ENCODE data around the gene SELENON.
A peak's percentile ranks its signal among the peaks of the same experiment; 100 is the strongest.

Gene SELENON

GRCh38 chr1:25799935-25800702, at the start of gene SELENON:
SELENON (plus strand) TSS chr1:25800193; CDS start chr1:25800231, 38 bp downstream.
- DNase-seq, result peak in 28 of 58 donors; percentile 14 to 61 (median 34)

GRCh38 chr1:25750923-25751605, 48.9 kb upstream of the SELENON start:
- no peak for DNase-seq

GRCh38 chr1:25754470-25755181, 45.4 kb upstream of the SELENON start:
- peak in 13 of 58 donors; percentile 14 to 55 (median 28) for DNase-seq

GRCh38 chr1:25755475-25756125, 44.4 kb upstream of the SELENON start:
- DNase-seq, result no peak

GRCh38 chr1:25756215-25756614, 43.8 kb upstream of the SELENON start:
- no peak for DNase-seq

- DNase-seq, result no peak
Measured at GRCh38 chr1:25757151-25757845, 42.7 kb upstream of the SELENON start.

- no peak for DNase-seq
Measured at GRCh38 chr1:25757846-25758185, 42.2 kb upstream of the SELENON start.

GRCh38 chr1:25758466-25759070, 41.4 kb upstream of the SELENON start:
- DNase-seq, result no peak

GRCh38 chr1:25760122-25760719, 39.8 kb upstream of the SELENON start:
- no peak for DNase-seq

- DNase-seq, result no peak
Measured at GRCh38 chr1:25760871-25761270, 39.1 kb upstream of the SELENON start.

- DNase-seq, result no peak
Measured at GRCh38 chr1:25763493-25763892, 36.5 kb upstream of the SELENON start.

GRCh38 chr1:25765136-25765922, 34.7 kb upstream of the SELENON start:
- DNase-seq, result no peak

GRCh38 chr1:25765923-25766589, 33.9 kb upstream of the SELENON start:
- no peak for DNase-seq

- peak in 1 of 58 donors; percentile 25 for DNase-seq
Measured at GRCh38 chr1:25766721-25767436, 33.1 kb upstream of the SELENON start.

- DNase-seq, result no peak
Measured at GRCh38 chr1:25767437-25767770, 32.6 kb upstream of the SELENON start.

GRCh38 chr1:25768999-25769398, 31.0 kb upstream of the SELENON start:
- no peak for DNase-seq

GRCh38 chr1:25769625-25770383, 30.2 kb upstream of the SELENON start:
- no peak for DNase-seq

Data from anterior cingulate cortex (tissue), 58 donors.